Stimulated activated CD4-positive, alpha-beta T cell treated with anti-CD3 and anti-CD28 coated beads, Interleukin-1b, Interleukin-23, amount 100 ng/mL, for 24 hours (primary cell): ENCODE measurements around the gene ITPRIPL2.

Experiments
- DNase-seq, 4 experiments: peaks; one replicate each; pipeline ENCODE4 v3.0.0-alpha.2; 2020; ENCODE audit warnings: low read depth in 4 of 4, low spot score in 1 of 4

Gene ITPRIPL2

GRCh38 chr16:19119564-19119963 lies 5.8 kb downstream of the ITPRIPL2 start:
- no peak for DNase-seq

GRCh38 chr16:19123535-19124178 lies 9.9 kb downstream of the ITPRIPL2 start:
- DNase-seq, result no peak

- DNase-seq, result no peak
These were observed 12.5 kb downstream of the ITPRIPL2 start for GRCh38 chr16:19126300-19126699.

- DNase-seq, result no peak
These were observed 13.4 kb downstream of the ITPRIPL2 start for GRCh38 chr16:19127205-19127604.

GRCh38 chr16:19127674-19128131 lies 13.9 kb downstream of the ITPRIPL2 start:
- DNase-seq, result no peak

GRCh38 chr16:19128454-19129200 lies 14.9 kb downstream of the ITPRIPL2 start:
- DNase-seq, result no peak

GRCh38 chr16:19130385-19130784 lies 16.6 kb downstream of the ITPRIPL2 start:
- DNase-seq, result no peak

- DNase-seq, result no peak
These were observed 17.4 kb downstream of the ITPRIPL2 start for GRCh38 chr16:19130852-19131824.

- DNase-seq, result no peak
These were observed 18.1 kb downstream of the ITPRIPL2 start for GRCh38 chr16:19131825-19132218.

GRCh38 chr16:19132255-19132654 lies 18.5 kb downstream of the ITPRIPL2 start:
- no peak for DNase-seq

GRCh38 chr16:19132898-19133297 lies 19.1 kb downstream of the ITPRIPL2 start:
- no peak for DNase-seq

- DNase-seq, result no peak
These were observed 19.8 kb downstream of the ITPRIPL2 start for GRCh38 chr16:19133600-19133999.

- DNase-seq, result no peak
These were observed 21.6 kb downstream of the ITPRIPL2 start for GRCh38 chr16:19135201-19135842.

GRCh38 chr16:19135896-19136438 lies 22.2 kb downstream of the ITPRIPL2 start:
- DNase-seq, result no peak

- no peak for DNase-seq
These were observed 22.9 kb downstream of the ITPRIPL2 start for GRCh38 chr16:19136549-19137196.

GRCh38 chr16:19137201-19138128 lies 23.7 kb downstream of the ITPRIPL2 start:
- DNase-seq, result no peak

- no peak for DNase-seq
These were observed 24.8 kb downstream of the ITPRIPL2 start for GRCh38 chr16:19138601-19139000.

GRCh38 chr16:19139436-19140091 lies 25.8 kb downstream of the ITPRIPL2 start:
- no peak for DNase-seq

- no peak for DNase-seq
These were observed 26.6 kb downstream of the ITPRIPL2 start for GRCh38 chr16:19140396-19140795.
